GM18526 (cell line): ENCODE measurements around the gene DHX38.

Experiments
- POLR2A ChIP-seq: IDR thresholded peaks from 3 replicates; pipeline ENCODE4 v1.6.1; 2011; ENCODE audit not compliant: insufficient read length; ENCODE audit errors: extremely low read depth

The DHX38 gene

DNA sequence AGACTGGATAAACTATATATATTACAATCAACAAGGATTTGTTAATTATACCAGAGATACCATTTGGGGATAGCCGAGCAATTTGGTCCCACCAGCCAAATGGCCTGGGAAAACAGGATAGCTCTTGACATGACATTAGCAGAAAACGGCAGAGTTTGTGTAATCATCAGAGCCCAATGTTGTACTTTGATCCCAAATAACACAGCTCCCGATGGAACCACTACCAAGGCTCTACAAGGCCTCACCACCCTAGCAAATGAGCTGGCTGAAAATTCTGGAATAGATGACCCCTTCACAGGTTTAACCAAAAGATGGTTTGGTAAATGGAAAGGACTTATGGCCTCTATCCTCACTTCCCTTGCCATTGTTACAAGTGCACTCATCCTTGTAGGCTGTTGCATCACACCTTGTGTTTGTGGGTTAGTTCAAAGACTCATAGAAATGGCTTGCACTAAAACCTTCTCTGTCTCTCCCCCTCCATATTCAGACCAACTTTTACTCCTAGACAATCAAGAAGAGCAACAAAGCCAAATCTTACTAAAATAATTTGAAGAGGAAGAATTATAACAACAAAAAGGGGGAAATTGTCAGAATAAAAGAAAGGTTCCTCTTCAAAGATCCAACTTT lies 9.8 kb upstream of the DHX38 start:
- TF ChIP-seq POLR2A = no peak

DNA sequence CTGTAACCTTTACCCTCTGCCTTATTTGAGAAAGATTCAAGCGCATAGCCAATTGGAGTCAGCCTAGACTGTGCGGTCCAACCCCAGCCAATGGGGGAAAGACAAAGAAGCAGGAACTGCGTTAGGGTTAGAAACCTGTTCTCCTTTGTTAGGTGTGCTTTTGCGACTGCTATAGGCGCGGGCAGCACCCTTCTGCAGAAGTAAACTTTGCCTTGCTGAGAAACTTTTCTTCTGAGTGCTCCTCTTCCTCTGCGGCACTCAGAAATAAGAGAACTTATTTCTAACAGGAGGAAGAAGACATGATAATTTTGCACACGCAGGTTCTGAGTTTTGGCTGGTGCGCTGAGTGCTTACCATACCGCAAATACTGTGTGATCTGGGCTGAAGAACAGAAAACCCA lies 9.2 kb upstream of the DHX38 start:
- no peak for TF ChIP-seq POLR2A

DNA sequence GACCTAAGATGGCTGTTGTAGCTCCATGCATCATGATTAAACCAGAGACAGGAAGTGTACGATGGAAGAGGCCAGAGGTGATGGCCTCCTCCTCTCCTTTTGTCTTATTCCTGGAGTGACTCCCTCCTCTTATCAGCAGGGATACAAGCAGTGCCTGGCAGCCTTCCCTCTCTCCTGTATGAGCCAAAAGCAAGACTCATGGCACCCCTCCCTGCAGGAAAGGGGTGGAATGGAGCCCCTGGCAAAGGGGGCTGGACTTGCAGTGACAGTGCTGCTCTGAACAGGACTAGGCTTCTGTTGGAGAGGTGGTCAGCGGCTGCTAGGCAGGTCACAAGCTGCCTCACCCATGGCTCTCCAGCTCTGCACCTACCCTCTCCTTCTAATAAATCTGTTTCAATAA lies 8.6 kb upstream of the DHX38 start:
- TF ChIP-seq POLR2A = no peak

DNA sequence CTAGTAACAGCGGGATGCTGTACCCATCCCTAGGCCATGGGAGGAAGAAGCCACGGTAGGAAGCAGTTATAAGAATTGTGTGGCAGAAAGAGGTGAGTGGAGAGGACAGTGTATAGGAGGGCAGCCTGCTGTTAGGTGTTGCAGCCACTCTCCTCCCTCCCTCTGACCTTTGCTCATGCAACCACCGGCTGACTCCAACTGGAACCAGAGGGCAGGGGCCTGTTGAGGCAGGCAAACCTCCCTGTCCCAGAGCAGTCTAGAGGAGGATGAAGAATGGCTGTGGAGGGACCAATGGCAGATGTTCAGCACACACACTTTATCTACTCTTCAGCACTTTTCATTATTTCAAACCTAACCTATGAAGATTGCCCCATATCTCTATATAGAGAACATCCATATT lies 2.4 kb upstream of the DHX38 start:
- no peak for TF ChIP-seq POLR2A

DNA sequence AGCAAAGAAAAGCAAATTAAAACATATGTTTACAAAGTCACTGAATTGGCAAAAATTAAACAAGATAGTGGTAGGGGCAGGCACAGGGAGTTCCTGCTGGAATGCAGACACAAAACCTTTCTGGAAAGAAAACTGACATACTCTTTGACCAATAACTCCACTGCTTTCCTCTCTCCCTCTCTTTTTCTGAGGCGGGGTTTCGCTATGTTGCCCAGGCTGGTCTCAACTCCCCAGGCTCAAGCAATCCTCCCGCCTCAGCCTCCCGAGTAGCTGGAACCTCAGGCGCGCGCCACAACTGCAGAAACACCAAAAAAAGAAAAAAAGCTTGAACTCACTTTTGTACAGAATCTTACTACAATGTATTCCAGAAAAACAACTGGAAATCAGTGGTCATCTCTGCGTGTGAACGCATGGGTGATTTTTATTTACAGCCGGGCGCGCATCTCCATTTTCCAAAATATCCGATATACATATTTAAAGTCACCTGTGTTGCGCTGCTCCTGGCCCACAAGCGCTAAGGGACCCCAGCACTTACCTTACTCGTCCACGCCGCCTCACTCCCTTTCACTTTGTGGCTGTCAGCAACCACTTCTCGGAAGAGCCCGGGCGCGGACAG lies 707 bp upstream of the DHX38 start:
- TF ChIP-seq POLR2A = no peak

DNA sequence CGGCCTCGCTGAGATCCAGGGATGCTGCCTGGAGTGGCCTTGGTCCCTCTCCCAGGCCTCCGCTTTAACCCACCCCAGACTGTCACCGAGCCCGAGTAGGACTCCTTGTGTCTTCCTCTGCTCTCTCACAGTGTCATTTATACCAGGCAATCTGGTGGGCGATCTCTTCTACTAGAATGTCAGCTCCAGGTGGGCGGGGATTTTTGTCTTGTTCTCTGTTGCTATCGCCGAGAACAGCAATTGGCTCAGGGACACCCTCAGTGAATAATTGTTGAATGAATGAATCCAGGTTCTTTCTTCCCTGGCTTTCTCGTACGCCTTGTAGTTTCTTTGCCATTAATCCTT lies 591 bp downstream of the DHX38 start:
- TF ChIP-seq POLR2A = no peak

DNA sequence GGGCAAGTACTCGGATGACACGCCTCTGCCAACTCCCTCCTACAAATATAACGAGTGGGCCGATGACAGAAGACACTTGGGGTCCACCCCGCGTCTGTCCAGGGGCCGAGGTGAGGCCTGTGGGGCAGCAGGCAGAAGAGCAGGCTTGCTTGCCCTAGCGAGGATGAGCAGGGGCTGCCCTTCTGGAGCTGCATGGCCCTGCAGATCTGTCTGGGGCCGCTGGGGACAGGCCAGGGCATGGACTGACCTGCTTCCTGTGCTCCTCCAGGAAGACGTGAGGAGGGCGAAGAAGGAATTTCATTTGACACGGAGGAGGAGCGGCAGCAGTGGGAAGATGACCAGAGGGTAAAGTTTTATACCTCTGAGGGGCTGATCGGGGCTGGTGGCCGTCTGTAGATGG lies 5.3 kb downstream of the DHX38 start:
- TF ChIP-seq POLR2A = no peak

DNA sequence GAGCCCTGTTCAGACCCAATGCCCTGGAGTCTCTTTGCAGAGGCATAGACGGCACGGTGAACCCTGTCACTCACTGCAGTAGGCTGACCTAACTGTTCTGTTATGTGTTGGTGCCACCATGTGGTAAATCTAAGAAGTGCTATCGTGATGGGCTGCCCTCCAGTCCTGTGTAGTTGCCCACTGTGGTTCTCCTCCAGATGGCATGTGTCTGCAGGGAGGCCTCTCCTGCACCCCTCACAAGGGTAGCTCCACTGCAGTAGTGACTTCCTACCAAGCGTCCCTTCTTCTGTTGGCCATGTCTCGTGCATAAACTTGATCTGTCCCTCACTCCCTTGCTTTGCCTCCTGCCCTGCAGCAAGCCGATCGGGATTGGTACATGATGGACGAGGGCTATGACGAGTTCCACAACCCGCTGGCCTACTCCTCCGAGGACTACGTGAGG lies 5.8 kb downstream of the DHX38 start:
- TF ChIP-seq POLR2A = no peak

DNA sequence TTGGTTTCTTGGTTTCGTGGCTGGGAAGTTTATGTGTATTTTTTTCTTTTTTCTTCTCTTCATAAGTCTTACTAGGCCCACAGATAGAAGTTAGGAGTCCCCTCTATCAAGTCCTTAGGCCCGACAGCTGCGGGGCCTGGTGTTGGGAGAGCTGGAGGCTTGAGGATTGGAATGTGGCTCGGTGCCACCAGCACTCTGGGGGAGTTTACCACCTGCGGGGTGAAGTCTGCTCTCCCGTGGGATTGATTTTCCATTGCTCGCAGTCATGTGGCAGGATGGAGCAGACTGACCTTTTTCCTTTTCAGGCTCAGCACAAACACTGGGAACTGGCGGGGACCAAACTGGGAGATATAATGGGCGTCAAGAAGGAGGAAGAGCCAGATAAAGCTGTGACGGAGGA lies 7.5 kb downstream of the DHX38 start:
- TF ChIP-seq POLR2A = no peak

DNA sequence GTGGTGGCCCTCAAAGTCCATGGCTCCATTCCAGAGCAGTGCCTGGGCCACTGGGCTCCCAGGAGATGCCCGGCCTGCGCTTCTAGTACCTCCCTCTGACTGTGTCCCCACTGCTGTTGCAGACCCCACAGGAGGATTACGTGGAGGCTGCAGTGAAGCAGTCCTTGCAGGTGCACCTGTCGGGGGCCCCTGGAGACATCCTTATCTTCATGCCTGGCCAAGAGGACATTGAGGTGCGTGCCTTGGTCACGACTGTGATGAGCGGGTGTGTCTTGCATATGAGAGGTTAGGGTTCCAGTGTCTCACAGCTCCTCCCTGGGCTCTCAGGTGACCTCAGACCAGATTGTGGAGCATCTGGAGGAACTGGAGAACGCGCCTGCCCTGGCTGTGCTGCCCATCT lies 11.3 kb downstream of the DHX38 start:
- no peak for TF ChIP-seq POLR2A

DNA sequence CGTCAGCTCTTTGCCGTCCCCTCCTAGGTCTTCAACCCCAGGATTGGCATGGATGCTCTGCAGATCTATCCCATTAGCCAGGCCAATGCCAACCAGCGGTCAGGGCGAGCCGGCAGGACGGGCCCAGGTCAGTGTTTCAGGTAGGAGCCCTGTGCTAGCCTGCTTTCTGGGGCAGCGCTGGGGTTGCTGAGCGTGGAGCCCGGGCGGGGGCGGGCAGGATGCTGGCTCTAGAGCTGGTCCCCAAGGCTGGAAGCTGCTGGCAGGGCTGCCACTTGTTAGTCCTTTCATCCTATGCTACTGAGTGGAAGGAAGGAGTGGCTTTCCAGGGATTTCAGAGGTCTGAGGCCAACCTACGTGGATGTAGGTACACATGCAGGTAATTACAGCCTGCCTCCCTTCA lies 12.3 kb downstream of the DHX38 start:
- no peak for TF ChIP-seq POLR2A

DNA sequence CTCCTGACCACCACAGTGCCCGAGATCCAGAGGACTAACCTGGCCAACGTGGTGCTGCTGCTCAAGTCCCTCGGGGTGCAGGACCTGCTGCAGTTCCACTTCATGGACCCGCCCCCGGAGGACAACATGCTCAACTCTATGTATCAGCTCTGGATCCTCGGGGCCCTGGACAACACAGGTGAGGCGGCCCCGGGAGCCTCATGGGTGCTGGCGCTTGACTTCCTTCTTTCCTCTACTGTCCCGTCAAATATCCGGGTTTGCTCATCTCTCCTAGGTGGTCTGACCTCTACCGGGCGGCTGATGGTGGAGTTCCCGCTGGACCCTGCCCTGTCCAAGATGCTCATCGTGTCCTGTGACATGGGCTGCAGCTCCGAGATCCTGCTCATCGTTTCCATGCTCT lies 13.7 kb downstream of the DHX38 start:
- no peak for TF ChIP-seq POLR2A

DNA sequence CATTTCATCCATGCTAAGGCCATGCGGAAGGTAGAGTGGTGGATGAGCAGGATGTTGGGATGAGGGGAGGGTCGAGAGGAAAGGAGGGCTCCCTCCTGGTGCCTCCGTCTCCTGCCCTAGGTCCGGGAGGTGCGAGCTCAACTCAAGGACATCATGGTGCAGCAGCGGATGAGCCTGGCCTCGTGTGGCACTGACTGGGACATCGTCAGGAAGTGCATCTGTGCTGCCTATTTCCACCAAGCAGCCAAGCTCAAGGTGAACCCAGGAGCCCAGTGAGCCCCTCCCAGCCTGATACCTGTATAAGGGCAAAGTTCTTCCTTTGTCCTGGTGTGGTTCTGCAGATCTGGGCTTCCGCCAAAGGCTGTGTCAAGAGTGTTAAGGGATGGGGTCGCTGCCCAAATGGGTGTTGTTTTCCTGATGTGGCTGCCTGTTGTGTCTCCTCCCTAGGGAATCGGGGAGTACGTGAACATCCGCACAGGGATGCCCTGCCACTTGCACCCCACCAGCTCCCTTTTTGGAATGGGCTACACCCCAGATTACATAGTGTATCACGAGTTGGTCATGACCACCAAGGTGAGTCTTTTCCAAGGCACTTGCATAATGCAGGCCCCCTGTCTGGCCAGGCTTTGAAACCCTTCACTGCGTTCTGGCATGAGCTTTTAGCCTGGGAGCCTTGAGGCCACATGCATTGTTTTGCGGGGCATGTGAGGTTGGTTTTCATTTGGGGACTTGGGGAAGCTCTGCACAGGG lies 14.9 kb downstream of the DHX38 start:
- no peak for TF ChIP-seq POLR2A

DNA sequence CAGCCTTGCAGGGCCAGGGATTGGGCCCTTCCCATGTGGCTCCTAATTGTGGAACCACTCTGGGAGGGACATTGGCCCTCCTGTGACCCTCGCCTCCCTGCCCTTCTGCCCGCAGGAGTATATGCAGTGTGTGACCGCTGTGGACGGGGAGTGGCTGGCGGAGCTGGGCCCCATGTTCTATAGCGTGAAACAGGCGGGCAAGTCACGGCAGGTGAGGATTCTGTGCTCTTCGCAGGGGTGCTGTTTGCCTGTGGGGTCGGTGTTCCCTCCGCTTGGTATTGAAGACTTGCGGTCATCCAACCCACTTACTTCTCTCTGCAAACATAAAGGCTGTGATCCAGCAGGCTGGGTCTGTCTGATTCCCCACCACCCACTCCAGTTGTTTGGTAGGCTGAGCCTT lies 15.7 kb downstream of the DHX38 start:
- no peak for TF ChIP-seq POLR2A

DNA sequence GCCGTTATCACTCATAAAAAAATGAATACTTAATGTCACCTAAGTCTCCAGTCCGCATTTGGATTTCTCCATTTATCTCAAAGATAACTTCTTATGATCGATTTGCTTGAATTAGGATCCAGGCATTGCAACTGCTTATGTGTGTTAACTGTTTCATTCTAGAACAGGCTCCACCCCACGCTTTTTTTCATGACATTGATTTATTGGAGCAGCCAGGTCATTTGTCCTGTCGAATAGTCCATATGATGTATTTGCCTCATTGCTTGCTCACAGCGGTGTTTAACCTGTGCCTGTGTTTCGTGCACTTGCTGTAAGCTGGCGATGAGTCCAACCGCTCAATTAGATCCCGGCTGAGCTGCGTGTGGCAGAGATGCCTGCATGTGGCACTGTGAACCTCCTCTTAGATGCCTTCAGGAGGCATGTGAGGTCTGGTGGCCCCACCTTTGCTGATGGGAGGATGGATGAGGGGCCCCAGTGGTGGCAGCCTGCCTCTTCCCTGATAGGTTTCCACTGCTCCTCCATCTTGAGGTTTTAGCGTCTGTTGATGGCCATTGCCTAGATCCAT lies 16.4 kb downstream of the DHX38 start:
- TF ChIP-seq POLR2A = no peak

DNA sequence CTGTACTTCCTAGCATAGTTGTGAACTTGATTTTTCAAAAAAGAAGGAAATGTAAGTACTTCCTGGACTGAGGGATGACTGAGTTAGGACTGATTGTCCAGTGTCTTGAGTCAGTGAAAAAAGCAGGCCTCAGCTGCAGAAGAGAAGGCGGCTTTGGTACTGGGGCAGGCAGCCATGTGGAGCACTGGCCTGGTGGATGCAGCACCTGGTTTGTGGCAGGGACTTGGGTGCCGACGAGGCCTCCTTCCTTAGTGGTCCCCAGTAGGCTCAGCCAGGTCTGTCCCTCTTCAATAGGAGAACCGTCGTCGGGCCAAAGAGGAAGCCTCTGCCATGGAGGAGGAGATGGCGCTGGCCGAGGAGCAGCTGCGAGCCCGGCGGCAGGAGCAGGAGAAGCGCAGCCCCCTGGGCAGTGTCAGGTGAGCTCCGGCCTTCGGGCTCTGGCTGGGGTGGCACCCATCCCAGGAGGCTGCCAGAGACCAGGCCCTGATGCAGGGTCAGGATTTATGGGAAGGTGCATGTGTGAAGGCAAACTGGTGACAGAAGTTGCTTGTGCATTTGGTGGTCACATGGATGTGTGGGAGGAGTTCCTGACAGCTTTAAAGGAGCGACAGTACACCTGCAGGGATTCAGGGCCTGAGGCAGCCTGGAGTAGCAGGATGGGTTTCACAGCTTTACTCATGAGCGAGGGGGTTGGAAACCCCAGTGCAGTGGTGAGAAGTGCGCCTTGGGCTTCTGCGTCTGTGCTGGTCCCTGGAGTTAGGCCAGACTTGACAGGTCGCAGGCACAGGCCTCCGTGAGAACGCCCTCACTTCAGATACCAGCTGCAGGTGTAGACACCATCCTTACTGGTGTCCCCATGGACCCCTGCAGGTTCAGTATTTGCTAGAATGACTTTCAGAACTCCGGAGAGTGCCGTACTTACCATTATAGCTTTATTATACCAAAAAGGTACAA lies 17.3 kb downstream of the DHX38 start:
- no peak for TF ChIP-seq POLR2A
